Smooth muscle cell (in vitro differentiated cells): Measurements from ENCODE around the gene SLFN11. TPM values are rescaled to one million over a fixed set of nuclear protein-coding genes. Genes with fewer than 3 reads are reported as not detected.
"Not testable (repeated sequence)": the region's sequence is repeated elsewhere in the genome, so short reads cannot be mapped to it uniquely, and the experiment has no call there.

Experiments
- DNase-seq: peaks from one replicate; lab custom pipeline; 2025; ENCODE audit not compliant: unreplicated experiment; lab: John Stamatoyannopoulos, UW
- H2AFZ ChIP-seq: fragments of 200-600 bp; sonication (generic); 2 replicates; pipeline ENCODE4 v1.6.0; 2016; ENCODE audit warnings: antibody characterized with exemption, low read depth, mild to moderate bottlenecking
- H3F3A ChIP-seq: fragments of 200-600 bp; sonication (generic); 2 replicates; pipeline ENCODE4 v1.6.0; 2017; ENCODE audit warnings: antibody characterized with exemption, low read depth
- H3K27ac ChIP-seq: fragments of 200-600 bp; sonication (generic); 2 replicates; pipeline ENCODE4 v1.5.1; 2016; ENCODE audit warnings: low read depth, mild to moderate bottlenecking
- H3K27me3 ChIP-seq: fragments of 200-600 bp; sonication (generic); 2 replicates; pipeline ENCODE4 v1.6.1; 2016; ENCODE audit warnings: low read depth, mild to moderate bottlenecking
- H3K36me3 ChIP-seq: fragments of 200-600 bp; sonication (generic); 2 replicates; pipeline ENCODE4 v1.5.1; 2016; ENCODE audit warnings: low read depth
- H3K4me1 ChIP-seq: fragments of 200-600 bp; sonication (generic); 2 replicates; pipeline ENCODE4 v1.5.1; 2016; ENCODE audit warnings: low read depth
- H3K4me2 ChIP-seq: fragments of 200-600 bp; sonication (generic); 2 replicates; pipeline ENCODE4 v1.6.0; 2016; ENCODE audit warnings: mild to moderate bottlenecking
- H3K4me3 ChIP-seq: fragments of 200-600 bp; sonication (generic); 2 replicates; pipeline ENCODE4 v1.5.1; 2016; ENCODE audit warnings: mild to moderate bottlenecking
- H3K79me2 ChIP-seq: fragments of 200-600 bp; sonication (generic); 2 replicates; pipeline ENCODE4 v1.6.0; 2016; ENCODE audit warnings: low read depth, mild to moderate bottlenecking
- H3K9ac ChIP-seq: fragments of 200-600 bp; sonication (generic); 2 replicates; pipeline ENCODE4 v1.6.0; 2016; ENCODE audit warnings: low read depth
- H3K9me3 ChIP-seq: fragments of 200-600 bp; sonication (generic); replicated peaks from 2 replicates; pipeline ENCODE4 v1.5.1; 2016; ENCODE audit warnings: low read depth
- H4K20me1 ChIP-seq: fragments of 200-600 bp; sonication (generic); 2 replicates; pipeline ENCODE4 v1.6.0; 2016; ENCODE audit warnings: low read depth
- CTCF ChIP-seq: fragments of 200-600 bp; sonication (generic); IDR thresholded peaks from 2 replicates; pipeline ENCODE4 v1.5.1; 2017; ENCODE audit warnings: borderline replicate concordance, mild to moderate bottlenecking, antibody characterized with exemption; ENCODE audit not compliant: insufficient read depth, poor library complexity, severe bottlenecking
- WGBS: methylation state at CpG from one replicate; pipeline ENCODE4 v1.1.7; 2016; ENCODE audit warnings: low lambda C conversion rate; 5-methylcytosine and 5-hydroxymethylcytosine counted together
- polyA plus RNA-seq: library from polyadenylated mRNA; unstranded; fragments of >200 nt; fragmentation: Nextera tagmentation; extraction: Ambion mirVana; gene quantifications from 2 replicates; pipeline ENCODE4 v1.2.1, GENCODE V29; 2016
- total RNA-seq: library from RNA; depleted of rRNA; stranded (reverse); fragments of >200 nt; gene quantifications from 2 replicates; pipeline ENCODE4 v1.2.3, GENCODE V29; 2014

Gene SLFN11
- total and polyA plus RNA-seq, 2 experiments from 2014 or later: 1.8 to 4.3 TPM

GRCh38 chr17:35407531-35407930, 34.1 kb upstream of the SLFN11 start:
- H3K27me3 ChIP-seq: no peaks in the 10 kb centered on the region
- H3K79me2 ChIP-seq: no peaks in the 10 kb centered on the region
- no peak overlapping the region for H2AFZ ChIP-seq
- H3K9ac ChIP-seq: no peak overlapping the region
- no peaks in the 10 kb centered on the region for H4K20me1 ChIP-seq
- no peak overlapping the region for H3K27ac ChIP-seq
- DNase-seq: no peak
- H3K36me3 ChIP-seq: peaks cover 4% of the 10 kb centered on the region
- H3K4me2 ChIP-seq: no peak overlapping the region
- 96% methylated on average over 26 of the region's 26 CpGs for WGBS
- H3K9me3 ChIP-seq: no peaks in the 10 kb centered on the region
- no peaks in the 10 kb centered on the region for H3K4me1 ChIP-seq
- TF ChIP-seq CTCF: no peak
- no peaks in the 10 kb centered on the region for H3F3A ChIP-seq
- no peak overlapping the region for H3K4me3 ChIP-seq

- Histone ChIP-seq H3K36me3 (peaks cover 4% of the 10 kb centered on the region), H3K4me3 (no peak overlapping the region), H3K9ac (no peak overlapping the region), H3K27me3 (no peaks in the 10 kb centered on the region), H3K4me1 (no peaks in the 10 kb centered on the region), H4K20me1 (no peaks in the 10 kb centered on the region), H3K9me3 (no peaks in the 10 kb centered on the region), H3K79me2 (no peaks in the 10 kb centered on the region), H3K27ac (no peak overlapping the region), H2AFZ (no peak overlapping the region), H3F3A (no peaks in the 10 kb centered on the region), H3K4me2 (no peak overlapping the region)
- DNase-seq: no peak
- WGBS: 88% methylated on average over 1 of the region's 1 CpG
- no peak for TF ChIP-seq CTCF
These were observed 33.1 kb upstream of the SLFN11 start for GRCh38 chr17:35406568-35406967.

GRCh38 chr17:35404360-35404759, 30.9 kb upstream of the SLFN11 start:
- H3K4me2 ChIP-seq: no peak overlapping the region
- H3K9me3 ChIP-seq: no peaks in the 10 kb centered on the region
- no peaks in the 10 kb centered on the region for H3F3A ChIP-seq
- H3K4me1 ChIP-seq: no peaks in the 10 kb centered on the region
- no peaks in the 10 kb centered on the region for H3K27me3 ChIP-seq
- 83% methylated on average over 1 of the region's 1 CpG for WGBS
- H3K79me2 ChIP-seq: no peaks in the 10 kb centered on the region
- TF ChIP-seq CTCF: no peak
- no peak overlapping the region for H3K4me3 ChIP-seq
- no peak overlapping the region for H2AFZ ChIP-seq
- no peak for DNase-seq
- H4K20me1 ChIP-seq: no peaks in the 10 kb centered on the region
- peaks cover 4% of the 10 kb centered on the region for H3K36me3 ChIP-seq
- no peak overlapping the region for H3K9ac ChIP-seq
- no peak overlapping the region for H3K27ac ChIP-seq

GRCh38 chr17:35393783-35394182, 20.4 kb upstream of the SLFN11 start:
- not testable (repeated sequence) for DNase-seq, H3F3A ChIP-seq, H3K36me3 ChIP-seq, H3K9ac ChIP-seq, H3K79me2 ChIP-seq, H3K9me3 ChIP-seq, H3K4me1 ChIP-seq, H4K20me1 ChIP-seq, H2AFZ ChIP-seq, H3K27ac ChIP-seq, H3K4me3 ChIP-seq, H3K4me2 ChIP-seq, H3K27me3 ChIP-seq
- 93% methylated on average over 13 of the region's 13 CpGs for WGBS
